NOMO-1 (cell line): ENCODE measurements around the gene ERO1A.

Experiments
- DNase-seq, 2 experiments: peaks; one replicate each; lab custom pipeline; 2025; ENCODE audit not compliant: unreplicated experiment in 2 of 2; lab: John Stamatoyannopoulos, UW

ERO1A gene

DNA sequence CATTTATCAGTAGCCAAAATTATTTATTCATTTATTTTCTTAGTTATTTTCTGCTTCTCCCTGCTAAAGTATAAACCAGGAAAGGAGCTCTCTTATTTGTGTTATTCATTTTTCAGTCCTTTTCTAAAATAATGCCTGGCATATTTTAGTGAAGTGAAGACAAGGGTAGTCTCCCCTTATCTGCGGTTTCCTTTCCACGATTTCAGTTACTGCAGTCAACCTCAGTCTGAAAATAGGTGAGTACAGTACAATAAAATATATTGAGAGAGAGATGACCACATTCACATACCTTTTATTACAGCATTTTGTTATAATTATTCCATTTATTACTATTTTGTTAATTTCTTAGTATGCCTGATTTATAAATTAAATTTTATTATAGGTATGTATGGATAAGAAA is 85.2 kb downstream of the ERO1A start:
- no peak for DNase-seq

DNA sequence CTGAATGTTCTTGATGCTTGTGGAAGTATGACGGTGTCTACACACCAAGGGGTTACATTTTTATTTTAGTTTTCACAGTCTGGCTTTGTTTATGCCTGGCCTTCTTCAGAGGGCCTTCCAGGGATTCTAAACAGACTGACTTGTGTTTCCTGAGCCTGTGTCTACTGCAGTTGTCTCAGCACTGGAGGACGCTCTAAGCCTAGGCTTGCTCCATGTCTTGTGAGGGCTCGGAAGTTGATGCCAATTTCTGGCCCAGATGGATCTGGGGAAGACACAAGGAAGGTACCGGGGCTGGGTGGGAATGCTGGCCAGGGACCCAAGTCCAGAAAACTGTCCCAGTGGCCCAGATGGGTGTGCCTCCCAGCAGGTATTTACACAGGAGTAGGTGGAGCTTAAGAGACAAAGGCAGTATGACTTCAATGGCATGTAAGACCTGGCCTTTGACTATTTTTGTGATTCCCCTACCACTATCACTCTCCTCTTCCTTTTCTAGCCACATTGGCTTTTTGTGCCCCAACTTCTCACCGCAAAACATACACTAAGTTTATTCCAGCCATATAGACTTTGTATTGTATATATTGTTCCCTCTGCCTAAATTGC is 85.8 kb downstream of the ERO1A start:
- DNase-seq, result no peak

DNA sequence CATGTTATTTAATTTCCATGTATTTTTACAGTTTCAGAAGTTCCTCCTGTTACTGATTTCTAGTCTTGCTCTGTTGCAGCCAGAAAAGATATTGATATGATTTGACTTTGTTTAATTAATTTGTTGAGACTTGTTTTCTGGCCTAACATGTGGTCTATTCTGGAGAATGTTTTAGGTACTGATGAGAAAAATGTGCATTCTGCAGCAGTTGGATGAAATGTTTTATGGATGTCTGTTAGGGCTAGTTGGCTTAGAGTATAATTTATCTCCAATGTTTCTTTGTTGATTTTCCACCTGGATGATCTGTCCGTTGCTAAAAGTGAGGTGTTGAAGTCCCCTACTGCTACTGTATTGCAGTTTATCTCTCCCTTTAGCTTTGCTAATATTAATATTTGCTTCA is 88.3 kb downstream of the ERO1A start:
- no peak for DNase-seq

DNA sequence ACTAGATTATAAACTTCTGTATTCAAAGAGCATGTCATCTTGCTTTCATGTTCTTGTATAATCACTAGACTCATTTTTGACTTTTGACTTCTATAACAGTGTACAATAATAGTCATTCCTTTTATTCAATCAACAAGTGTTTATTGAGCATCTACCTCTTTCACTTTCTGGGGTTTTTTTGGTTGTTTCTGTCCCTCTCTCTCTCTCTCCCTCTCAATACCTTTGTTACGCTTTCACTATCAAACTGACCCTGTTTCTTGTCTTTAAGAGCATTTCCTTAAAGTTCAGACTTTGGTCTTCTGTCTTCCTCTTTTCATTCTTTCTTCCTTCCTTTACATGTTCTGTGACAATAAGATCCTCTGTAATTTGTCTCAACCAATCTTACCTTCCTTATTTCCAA is 93.2 kb downstream of the ERO1A start:
- DNase-seq, result peak; percentile 2 to 60

DNA sequence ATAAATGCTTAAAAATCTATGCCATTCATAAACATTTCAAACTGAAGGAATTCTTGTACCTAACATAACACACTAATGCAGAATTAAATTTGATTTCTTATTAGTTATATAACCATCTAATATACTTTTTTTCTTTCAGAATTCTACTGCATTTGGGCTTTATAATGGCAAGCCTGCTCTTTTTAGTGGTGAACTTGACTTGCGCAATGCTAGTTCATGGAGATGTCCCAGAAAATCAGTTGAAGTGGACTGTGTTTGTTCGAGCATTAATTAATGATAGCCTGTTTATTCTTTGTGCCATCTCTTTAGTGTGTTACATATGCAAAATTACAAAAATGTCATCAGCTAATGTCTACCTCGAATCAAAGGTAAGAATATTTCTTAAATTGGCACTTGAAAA is 95.4 kb downstream of the ERO1A start:
- DNase-seq, result no peak

DNA sequence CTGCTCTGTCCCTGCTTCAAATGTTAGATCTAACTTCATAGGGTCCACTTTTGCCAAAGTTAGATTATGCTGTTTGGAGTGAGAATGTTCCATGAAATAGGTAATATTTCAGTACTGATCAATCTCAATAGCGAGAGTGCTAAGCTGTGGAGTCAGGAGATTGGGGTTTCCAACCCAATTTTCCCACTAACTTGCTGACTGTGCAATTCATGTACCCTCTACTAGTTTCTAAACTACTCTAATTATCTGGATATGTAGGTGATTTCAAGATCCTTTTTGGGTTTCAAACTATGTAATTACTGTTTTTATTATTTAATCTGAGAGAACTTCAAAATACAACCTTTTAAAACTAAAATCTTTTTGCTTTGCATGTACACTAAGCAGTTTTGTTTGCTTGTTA is 96.8 kb downstream of the ERO1A start:
- no peak for DNase-seq

DNA sequence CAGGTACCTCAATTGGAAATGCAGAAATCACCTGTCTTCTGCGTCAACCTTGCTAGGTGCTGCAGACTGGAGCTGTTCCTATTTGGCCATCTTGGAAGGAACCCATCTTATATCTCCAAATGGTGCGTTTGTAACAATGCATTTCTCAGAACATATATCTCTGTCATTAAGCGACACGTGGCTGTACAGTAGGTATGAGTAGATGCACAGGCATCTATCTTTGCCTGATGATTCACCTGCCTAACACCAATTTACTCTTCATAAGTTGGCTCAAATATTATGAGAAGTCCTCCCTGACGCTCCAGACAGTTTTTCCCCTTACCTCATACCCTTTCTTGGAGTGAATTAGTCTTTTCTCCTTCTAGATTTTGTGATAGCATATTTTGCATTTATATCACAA is 98.5 kb downstream of the ERO1A start:
- no peak for DNase-seq

DNA sequence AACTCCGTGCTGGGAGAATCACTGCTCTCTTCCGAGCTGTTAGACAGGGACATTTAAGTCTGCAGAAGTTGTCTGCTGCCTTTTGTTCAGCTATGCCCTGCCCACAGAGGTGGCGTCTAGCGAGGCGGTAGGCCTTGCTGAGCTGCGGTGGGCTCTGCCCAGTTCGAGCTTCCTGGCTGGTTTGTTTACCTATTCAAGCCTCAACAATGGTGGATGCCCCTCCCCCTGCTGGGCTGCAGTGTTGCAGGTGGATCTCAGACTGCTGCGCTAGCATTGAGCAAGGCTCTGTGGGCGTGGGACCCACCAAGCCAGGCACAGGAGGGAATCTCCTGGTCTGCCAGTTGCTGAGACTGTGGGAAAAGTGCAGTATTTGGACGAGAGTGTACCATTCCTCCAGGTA is 99.0 kb downstream of the ERO1A start:
- DNase-seq, result no peak

DNA sequence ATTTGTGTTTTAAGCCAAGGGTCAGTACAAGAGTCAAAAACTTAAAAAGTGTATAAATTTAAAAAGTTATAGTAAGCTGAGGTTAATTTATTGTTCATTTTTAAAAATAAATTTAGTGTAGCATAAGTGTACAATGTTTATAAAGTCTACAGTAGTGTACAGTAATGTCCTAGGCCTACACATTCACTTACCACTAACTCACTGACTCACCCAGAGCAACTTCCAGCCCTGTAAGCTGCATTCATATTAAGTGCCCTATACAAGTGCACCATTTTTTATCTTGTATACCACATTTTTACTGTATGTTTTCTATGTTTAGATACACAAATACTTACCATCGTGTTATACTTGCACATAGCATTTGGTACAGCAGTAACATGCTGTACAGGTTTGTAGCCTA is 105.0 kb downstream of the ERO1A start:
- DNase-seq, result no peak
